ENCODE data around the gene PIGH.
A peak's percentile ranks its signal among the peaks of the same experiment; 100 is the strongest.

The PIGH gene

GRCh38 chr14:67562025-67562775, 37.9 kb downstream of the PIGH start:
- no peak for FAIRE-seq
- no peak for TF ChIP-seq POU2F2 (IDR thresholded peaks at IDR 0.05; ENCODE audit: low read depth, low read length)
- TF ChIP-seq SPI1 (IDR thresholded peaks at IDR 0.05; ENCODE audit: low read depth, low read length) = no peak
- TF ChIP-seq POLR2A (IDR thresholded peaks at IDR 0.05; ENCODE audit: low read depth, low read length) = no peak
- TF ChIP-seq POLR2AphosphoS5 (IDR thresholded peaks at IDR 0.05; ENCODE audit: low read depth, low read length) = no peak
- TF ChIP-seq TAF1 (IDR thresholded peaks at IDR 0.05; ENCODE audit: low read depth, low read length) = no peak
- TF ChIP-seq PAX5 (IDR thresholded peaks at IDR 0.05; ENCODE audit: insufficient read depth, low read length, severe bottlenecking) = no peak
- DNase-seq (ENCODE audit: insufficient read length, low spot score) = no peak

DNA sequence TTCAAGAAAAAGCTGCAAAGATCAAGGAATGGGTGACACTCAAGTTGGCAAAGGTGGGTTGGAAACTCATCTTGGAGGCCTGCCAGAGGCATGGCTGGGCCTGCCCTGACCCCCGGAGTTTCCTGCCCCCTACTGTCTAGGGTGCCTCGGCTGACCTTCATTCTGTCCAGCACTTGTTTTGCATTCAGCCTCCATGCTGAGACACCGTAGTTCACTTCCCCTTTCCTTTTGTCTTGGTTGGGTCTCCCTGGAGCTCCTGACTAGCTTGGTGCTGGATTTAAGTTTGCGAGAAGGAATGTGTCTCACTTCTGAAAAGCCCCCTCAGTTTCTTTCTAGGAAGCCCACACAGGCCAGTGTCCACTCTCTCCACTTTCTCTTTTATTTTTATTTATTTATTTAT, 40.4 kb downstream of the PIGH start:
- FAIRE-seq (no peak), DNase-seq (ENCODE audit: insufficient read length, low spot score) (no peak)
- TF ChIP-seq TAF1 (IDR thresholded peaks at IDR 0.05; ENCODE audit: low read depth, low read length) = no peak
- no peak for TF ChIP-seq POLR2A (IDR thresholded peaks at IDR 0.05; ENCODE audit: low read depth, low read length)
- peak; percentile 74 for TF ChIP-seq SPI1 (IDR thresholded peaks at IDR 0.05; ENCODE audit: low read depth, low read length)
- TF ChIP-seq PAX5 (IDR thresholded peaks at IDR 0.05; ENCODE audit: insufficient read depth, low read length, severe bottlenecking) = no peak
- TF ChIP-seq POLR2AphosphoS5 (IDR thresholded peaks at IDR 0.05; ENCODE audit: low read depth, low read length) = no peak
- no peak for TF ChIP-seq POU2F2 (IDR thresholded peaks at IDR 0.05; ENCODE audit: low read depth, low read length)

DNA sequence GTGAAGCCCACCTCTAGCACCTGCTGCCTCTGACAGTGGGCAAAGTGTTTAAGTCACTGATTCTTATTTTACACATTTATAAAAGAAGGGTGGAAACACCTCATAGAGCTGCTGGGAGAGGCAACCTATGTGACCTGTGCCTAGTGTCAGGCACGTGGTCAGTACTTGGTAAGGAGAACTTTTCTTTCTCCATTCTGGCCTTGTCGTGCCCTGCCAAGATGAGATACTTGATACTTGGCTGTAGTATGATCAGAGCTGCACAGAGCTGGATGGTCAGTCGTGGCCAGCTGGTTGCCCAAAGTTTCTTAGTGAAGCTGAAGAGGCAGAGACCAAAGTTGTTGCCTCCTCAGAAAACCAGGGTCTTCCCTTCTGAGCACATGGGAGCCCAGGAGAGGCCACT, 42.4 kb downstream of the PIGH start:
- DNase-seq (ENCODE audit: insufficient read length, low spot score) = no peak
- TF ChIP-seq SPI1 (IDR thresholded peaks at IDR 0.05; ENCODE audit: low read depth, low read length) = no peak
- TF ChIP-seq POU2F2 (IDR thresholded peaks at IDR 0.05; ENCODE audit: low read depth, low read length) = no peak
- no peak for TF ChIP-seq POLR2AphosphoS5 (IDR thresholded peaks at IDR 0.05; ENCODE audit: low read depth, low read length)
- TF ChIP-seq TAF1 (IDR thresholded peaks at IDR 0.05; ENCODE audit: low read depth, low read length) = no peak
- TF ChIP-seq PAX5 (IDR thresholded peaks at IDR 0.05; ENCODE audit: insufficient read depth, low read length, severe bottlenecking) = no peak
- no peak for TF ChIP-seq POLR2A (IDR thresholded peaks at IDR 0.05; ENCODE audit: low read depth, low read length)
- no peak for FAIRE-seq

GRCh38 chr14:67557118-67557517, 43.0 kb downstream of the PIGH start:
- no peak for TF ChIP-seq POU2F2 (IDR thresholded peaks at IDR 0.05; ENCODE audit: low read depth, low read length)
- no peak for TF ChIP-seq POLR2A (IDR thresholded peaks at IDR 0.05; ENCODE audit: low read depth, low read length)
- no peak for TF ChIP-seq PAX5 (IDR thresholded peaks at IDR 0.05; ENCODE audit: insufficient read depth, low read length, severe bottlenecking)
- TF ChIP-seq POLR2AphosphoS5 (IDR thresholded peaks at IDR 0.05; ENCODE audit: low read depth, low read length) = no peak
- no peak for TF ChIP-seq SPI1 (IDR thresholded peaks at IDR 0.05; ENCODE audit: low read depth, low read length)
- TF ChIP-seq TAF1 (IDR thresholded peaks at IDR 0.05; ENCODE audit: low read depth, low read length) = no peak
- FAIRE-seq (no peak), DNase-seq (ENCODE audit: insufficient read length, low spot score) (no peak)

DNA sequence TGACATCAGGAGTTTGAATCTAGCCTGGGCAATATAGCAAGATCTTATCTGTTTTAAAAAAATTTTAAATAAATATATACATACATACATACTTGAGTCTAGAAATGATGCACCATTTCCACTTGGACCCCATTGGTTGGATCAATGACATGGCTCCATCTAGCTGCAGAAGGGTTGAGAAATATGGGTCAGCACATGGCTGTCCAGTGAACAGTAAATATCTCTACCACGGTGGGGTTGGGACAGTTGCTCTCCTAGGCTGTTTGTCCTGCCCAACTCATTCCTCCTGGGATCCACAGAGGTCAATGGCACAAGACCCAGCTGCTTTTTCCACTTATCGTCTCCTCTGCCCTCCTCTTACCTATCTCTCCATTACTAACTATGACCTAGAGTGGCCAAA, 43.4 kb downstream of the PIGH start:
- DNase-seq (ENCODE audit: insufficient read length, low spot score) (no peak), FAIRE-seq (no peak)
- TF ChIP-seq SPI1 (IDR thresholded peaks at IDR 0.05; ENCODE audit: low read depth, low read length) (no peak), POLR2A (IDR thresholded peaks at IDR 0.05; ENCODE audit: low read depth, low read length) (no peak), PAX5 (IDR thresholded peaks at IDR 0.05; ENCODE audit: insufficient read depth, low read length, severe bottlenecking) (no peak), POLR2AphosphoS5 (IDR thresholded peaks at IDR 0.05; ENCODE audit: low read depth, low read length) (no peak), TAF1 (IDR thresholded peaks at IDR 0.05; ENCODE audit: low read depth, low read length) (no peak), POU2F2 (IDR thresholded peaks at IDR 0.05; ENCODE audit: low read depth, low read length) (no peak)

- no peak for TF ChIP-seq SPI1 (IDR thresholded peaks at IDR 0.05; ENCODE audit: low read depth, low read length)
- no peak for TF ChIP-seq POLR2AphosphoS5 (IDR thresholded peaks at IDR 0.05; ENCODE audit: low read depth, low read length)
- no peak for TF ChIP-seq POU2F2 (IDR thresholded peaks at IDR 0.05; ENCODE audit: low read depth, low read length)
- TF ChIP-seq TAF1 (IDR thresholded peaks at IDR 0.05; ENCODE audit: low read depth, low read length) = no peak
- no peak for TF ChIP-seq PAX5 (IDR thresholded peaks at IDR 0.05; ENCODE audit: insufficient read depth, low read length, severe bottlenecking)
- no peak for TF ChIP-seq POLR2A (IDR thresholded peaks at IDR 0.05; ENCODE audit: low read depth, low read length)
- FAIRE-seq = no peak
- no peak for DNase-seq (ENCODE audit: insufficient read length, low spot score)
Observed at GRCh38 chr14:67555518-67556090, 44.5 kb downstream of the PIGH start.

GRCh38 chr14:67554341-67554740, 45.7 kb downstream of the PIGH start:
- FAIRE-seq = no peak
- TF ChIP-seq POLR2AphosphoS5 (IDR thresholded peaks at IDR 0.05; ENCODE audit: low read depth, low read length) (no peak), TAF1 (IDR thresholded peaks at IDR 0.05; ENCODE audit: low read depth, low read length) (no peak), POLR2A (IDR thresholded peaks at IDR 0.05; ENCODE audit: low read depth, low read length) (no peak), POU2F2 (IDR thresholded peaks at IDR 0.05; ENCODE audit: low read depth, low read length) (no peak), SPI1 (IDR thresholded peaks at IDR 0.05; ENCODE audit: low read depth, low read length) (no peak), PAX5 (IDR thresholded peaks at IDR 0.05; ENCODE audit: insufficient read depth, low read length, severe bottlenecking) (no peak)
- no peak for DNase-seq (ENCODE audit: insufficient read length, low spot score)

DNA sequence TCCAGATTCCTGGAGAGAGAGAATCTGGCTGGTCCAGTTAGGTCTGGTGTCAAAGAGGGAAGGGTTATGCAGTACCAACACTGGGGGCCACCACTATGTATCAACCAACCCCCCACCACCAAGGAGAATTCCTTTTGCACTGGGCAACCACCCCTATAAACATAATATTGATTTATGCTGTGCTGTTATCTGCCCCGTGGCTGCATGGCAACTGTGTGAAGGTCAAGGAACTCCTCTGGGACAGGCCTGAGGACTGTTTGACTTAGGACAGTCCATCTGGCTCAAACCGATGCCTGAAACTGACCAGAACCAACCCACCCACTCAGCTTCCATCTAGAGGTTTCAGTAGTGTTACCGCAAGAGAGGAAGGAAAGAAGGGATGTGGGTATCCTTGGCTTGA, 46.5 kb downstream of the PIGH start:
- FAIRE-seq (no peak), DNase-seq (ENCODE audit: insufficient read length, low spot score) (no peak)
- TF ChIP-seq POU2F2 (IDR thresholded peaks at IDR 0.05; ENCODE audit: low read depth, low read length) = no peak
- no peak for TF ChIP-seq SPI1 (IDR thresholded peaks at IDR 0.05; ENCODE audit: low read depth, low read length)
- TF ChIP-seq POLR2A (IDR thresholded peaks at IDR 0.05; ENCODE audit: low read depth, low read length) = no peak

DNA sequence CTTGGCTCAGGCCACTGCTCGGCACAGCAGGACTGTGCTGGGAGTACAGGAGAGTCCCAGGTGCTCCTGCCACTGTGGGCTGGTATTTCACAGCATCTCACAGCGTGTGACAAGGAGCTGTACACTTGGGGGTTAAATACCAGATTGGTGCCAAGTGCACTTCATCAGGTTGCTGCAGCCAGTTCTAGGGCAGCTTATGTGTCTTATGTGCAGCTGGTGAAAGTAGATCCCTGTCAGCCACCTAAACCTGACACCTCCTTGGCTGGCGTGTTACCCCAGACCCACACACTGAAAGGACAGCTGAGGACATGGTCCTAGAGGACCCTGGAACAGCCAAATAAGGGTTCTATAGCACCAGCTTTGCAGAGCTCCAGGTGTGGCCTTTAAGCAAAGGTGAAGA, 48.1 kb downstream of the PIGH start:
- FAIRE-seq (no peak), DNase-seq (ENCODE audit: insufficient read length, low spot score) (no peak)

More for the DNA sequence above, 48.1 kb downstream of the PIGH start:
- TF ChIP-seq SPI1 (IDR thresholded peaks at IDR 0.05; ENCODE audit: low read depth, low read length) = no peak
- no peak for TF ChIP-seq POU2F2 (IDR thresholded peaks at IDR 0.05; ENCODE audit: low read depth, low read length)
- no peak for TF ChIP-seq POLR2A (IDR thresholded peaks at IDR 0.05; ENCODE audit: low read depth, low read length)
- no peak for TF ChIP-seq POLR2AphosphoS5 (IDR thresholded peaks at IDR 0.05; ENCODE audit: low read depth, low read length)
- TF ChIP-seq TAF1 (IDR thresholded peaks at IDR 0.05; ENCODE audit: low read depth, low read length) = no peak
- no peak for TF ChIP-seq PAX5 (IDR thresholded peaks at IDR 0.05; ENCODE audit: insufficient read depth, low read length, severe bottlenecking)
